Activated CD4-positive, alpha-beta T cell treated with anti-CD3 and anti-CD28 coated beads, Interleukin-2, amount 50 U/mL, for 16 hours (primary cell): Measurements from ENCODE around the gene ANGPTL8.

Experiments
- DNase-seq: peaks from one replicate; pipeline ENCODE4 v3.0.0-alpha.2; 2020

Gene ANGPTL8

DNA sequence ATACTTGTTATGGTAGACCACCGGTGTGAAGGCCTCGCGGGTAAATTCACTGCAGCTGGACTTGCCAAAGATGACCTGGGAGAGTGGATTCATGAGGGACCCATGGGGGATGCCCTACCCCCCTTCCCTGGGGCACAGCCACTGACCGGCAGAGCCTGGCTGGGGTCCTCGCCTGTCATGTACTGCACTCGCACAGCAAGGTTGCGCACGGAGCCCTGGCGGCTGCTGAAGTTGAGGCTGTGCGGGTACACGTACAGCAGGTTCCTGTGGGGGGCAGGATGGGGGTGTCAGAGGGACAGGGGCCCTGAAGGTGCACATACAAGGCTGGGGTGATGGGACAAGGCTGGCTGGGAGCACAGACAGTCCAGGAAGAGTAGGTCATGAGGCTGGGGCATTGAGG lies 1.4 kb upstream of the ANGPTL8 start:
- no peak for DNase-seq

DNA sequence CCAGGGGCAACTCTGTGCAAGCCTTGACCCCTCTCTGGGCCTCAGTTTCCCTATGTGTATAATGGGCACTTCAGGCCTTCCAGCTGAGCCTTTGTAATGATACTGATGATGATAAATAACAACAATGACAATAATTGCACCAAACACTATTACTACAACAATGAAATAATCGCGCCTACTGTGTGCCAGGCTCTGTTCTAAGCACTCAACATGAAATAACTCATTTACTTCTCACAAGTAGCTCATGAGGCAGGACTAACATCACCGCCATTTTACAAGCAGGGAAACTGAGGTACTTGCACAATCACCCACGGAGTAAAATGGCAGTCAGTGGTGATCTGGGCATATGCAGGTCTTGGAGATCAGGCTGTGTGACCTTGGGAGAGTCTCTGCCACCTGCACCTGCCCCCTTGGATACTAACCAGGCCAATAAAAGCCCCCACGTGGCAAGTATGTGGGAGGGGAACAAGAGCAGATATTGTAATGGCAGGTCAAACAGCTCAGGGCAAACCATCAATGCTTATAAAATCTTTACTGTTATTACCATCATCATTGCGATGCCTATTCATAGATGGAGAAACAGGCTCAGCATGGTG lies 540 bp upstream of the ANGPTL8 start:
- no peak for DNase-seq

DNA sequence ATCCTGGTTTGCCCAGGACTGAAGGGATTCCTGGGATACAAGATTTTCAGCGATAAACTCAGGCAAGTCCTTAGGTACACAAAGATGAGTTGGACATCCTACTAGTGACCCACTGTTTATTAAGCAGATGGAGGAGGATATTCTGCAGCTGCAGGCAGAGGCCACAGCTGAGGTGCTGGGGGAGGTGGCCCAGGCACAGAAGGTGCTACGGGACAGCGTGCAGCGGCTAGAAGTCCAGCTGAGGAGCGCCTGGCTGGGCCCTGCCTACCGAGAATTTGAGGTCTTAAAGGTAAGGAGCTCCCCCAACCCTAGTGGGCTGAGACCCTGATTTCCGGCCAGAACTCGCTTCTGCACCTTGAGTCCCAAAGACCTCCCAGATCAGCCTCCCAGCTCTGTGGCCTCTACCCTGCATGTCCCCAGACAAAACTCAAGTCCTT lies 607 bp downstream of the ANGPTL8 start:
- no peak for DNase-seq

DNA sequence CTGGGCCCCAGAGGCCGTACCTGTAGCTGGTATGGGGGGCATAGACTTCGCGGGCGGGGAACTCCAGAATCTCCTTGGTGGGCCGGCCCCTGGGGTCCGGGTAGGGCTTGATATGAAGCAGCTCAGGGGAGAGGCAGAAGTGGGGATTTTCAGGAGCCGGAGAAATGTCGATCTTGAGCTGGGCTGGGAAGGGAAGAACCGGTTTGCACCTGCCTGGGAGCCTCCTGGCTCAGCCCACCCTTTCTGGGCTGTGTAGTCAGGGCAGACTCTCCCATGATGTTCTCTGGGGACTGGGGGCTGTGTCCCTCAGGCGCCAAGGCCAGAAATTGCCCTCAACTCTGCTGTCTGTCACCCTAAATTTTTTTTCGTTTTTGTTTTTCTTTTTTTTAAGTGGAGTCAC lies 2.6 kb downstream of the ANGPTL8 start:
- no peak for DNase-seq

DNA sequence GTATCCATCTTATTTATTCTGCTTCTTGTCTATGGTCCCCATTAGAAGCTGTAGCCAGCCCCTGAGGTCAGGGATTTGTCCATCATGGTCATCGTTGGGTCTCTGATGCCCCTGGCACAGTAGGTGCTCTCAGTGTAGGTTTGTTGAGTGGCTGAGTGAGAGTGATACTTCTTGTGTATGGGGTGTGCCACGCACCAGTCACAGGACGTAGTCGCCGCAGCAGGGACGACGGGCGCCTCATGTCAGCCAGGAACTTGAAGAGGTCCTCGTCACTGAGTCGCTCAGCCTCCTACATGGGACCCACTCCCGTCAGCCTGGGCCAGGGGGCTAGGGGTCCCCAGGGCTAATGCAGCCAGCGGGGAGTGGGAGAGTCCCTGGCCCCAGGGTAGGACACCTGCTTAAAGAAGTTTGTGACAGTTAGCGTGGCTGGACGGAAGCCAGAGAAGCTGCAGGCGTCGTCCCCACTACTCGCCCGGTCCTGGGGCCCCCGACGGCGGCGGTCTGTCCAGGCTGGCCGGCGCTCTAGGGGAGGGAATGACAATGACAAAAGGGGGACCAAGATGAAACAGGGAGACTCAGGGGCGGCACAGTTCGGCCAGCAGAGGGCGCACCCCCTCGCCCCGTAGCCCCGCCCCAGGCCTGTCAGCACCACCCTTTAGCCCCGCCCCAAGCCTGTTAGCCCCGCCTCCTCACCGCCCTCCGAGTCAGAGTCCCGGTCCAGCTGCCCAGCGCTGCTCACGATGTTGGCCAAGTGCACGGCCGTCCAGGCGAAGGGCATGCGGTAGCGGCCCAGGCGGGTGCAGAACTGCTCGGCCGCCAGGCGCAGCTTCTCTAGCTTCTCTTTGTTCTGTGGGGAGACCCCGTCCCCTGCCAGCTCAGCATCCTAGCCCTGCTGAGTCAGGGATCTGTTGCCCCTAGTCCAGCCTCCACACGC lies 3.7 kb downstream of the ANGPTL8 start:
- peak; percentile 89 for DNase-seq

DNA sequence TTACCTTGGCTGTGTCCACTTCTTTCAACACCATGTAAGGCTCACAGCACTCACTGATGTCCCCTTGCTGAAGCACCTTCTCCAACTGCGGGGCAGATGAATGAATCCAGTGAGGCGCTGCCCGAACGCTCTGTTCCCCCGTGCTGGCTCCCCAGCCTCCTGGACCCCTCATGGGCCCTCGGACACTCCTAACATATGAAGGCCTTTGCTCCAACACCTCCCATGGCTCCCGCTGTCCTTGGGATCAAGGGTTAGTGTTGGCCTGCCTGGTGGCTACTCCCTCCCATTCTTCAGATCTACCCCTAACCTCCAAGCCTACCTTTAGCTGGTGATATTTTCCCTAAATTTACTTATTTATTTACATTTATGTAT lies 4.4 kb downstream of the ANGPTL8 start:
- no peak for DNase-seq

DNA sequence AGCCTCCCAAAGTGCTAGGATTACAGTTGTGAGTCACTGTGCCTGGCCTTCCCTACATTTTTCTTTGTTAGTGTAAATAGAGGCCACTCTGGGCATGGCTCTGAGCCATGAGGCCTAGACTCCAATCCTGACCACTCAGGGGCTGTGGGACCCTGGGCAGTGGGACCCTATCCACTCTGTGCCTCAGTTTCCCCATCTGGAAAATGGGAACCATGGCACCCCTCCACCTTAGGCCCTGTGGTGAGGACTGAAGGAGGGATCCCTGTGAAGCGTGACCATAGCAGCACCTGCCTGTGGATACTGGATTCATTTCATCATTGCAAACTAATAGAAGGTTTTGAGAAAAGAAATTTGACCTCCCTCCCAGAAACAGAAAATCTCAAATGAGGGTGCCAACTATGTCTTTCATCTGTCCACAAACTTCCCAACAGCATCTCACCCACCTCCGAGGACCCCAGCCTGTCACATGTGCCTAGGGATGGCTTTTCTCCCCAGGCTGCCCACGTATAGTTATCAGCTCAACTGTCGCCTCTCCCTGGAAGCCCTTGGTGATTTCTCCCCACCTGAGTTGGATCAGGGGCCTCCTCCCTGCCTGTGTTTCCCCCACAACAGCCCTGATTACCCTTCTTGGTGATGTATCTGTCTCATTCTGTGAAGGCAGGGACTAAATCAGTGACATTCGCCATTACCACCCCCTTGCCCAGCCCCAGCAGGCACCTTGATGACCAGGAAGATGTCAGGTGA lies 5.6 kb downstream of the ANGPTL8 start:
- no peak for DNase-seq

DNA sequence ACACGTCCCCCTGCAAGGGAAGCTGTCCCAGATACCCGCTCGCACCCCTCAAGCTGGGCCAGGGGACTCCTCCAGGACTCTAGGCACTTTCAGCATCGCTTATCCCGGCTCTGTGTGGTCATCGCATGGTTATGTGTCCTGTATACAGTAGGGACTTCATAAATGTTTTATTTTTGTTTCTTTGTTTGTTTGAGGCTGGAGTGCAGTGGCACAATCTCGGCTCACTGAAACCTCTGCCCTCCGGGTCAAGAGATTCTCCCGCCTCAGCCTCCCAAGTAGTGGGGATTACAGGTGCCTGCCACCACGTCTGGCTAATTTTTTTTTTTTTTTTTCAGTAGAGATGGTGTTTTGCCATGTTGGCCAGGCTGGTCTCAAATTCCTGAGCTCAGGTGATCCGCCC lies 7.5 kb downstream of the ANGPTL8 start:
- DNase-seq = no peak

DNA sequence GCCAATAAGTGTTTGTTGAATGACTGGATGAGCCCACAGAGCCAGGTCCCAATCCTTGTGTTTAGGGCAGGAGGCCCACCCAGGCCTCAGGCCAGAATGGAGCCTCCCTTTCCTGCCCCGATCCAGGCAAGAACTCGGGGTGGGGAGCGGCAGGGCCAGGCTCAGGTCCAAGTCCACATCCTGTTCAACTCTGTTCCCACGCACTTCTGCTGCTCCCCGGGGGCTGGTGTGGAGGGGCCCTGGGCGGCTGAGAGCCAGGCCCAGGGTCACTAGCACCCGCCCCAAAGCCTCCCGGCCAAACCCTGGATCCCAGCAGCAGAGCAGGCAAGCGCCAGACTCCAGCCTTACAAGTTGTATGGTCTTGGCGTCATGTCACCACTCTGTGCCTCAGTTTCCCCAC lies 8.0 kb downstream of the ANGPTL8 start:
- DNase-seq = no peak

DNA sequence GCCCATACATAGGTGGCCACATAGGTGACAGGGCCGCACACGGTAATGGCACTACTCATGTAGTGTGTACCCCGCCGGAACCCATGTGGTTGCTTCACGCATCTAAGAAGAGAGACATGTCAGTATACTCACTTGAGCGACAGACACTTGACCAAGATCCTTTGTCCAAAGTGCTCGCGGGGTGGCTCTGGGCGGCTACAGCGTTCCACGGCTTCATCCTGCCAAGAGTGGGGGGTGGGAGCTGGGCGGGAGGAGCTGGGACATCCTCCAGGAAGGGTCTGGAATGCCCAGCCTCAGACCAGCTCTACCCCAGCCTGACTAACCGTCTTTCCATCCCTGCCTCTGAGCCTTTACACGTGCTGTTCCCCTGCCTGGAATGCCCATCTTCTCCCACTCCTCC lies 8.5 kb downstream of the ANGPTL8 start:
- no peak for DNase-seq

DNA sequence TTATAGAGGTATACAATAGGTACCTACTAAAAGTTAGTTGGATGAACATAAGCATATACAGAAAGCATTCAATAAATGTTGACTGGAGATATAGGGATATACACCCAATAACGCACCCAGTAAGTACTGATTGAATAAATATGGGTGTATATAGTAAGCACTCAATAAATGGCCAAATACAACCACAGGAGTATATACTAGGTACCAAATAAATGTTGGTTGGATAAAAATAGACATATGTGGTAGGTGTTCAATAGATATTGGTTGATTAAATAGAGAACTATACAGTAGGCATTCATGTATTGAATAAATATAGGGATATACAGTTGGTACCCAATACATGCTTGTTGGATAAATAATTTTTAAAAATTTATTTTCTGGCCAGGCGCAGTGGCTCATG lies 9.4 kb downstream of the ANGPTL8 start:
- DNase-seq = no peak

DNA sequence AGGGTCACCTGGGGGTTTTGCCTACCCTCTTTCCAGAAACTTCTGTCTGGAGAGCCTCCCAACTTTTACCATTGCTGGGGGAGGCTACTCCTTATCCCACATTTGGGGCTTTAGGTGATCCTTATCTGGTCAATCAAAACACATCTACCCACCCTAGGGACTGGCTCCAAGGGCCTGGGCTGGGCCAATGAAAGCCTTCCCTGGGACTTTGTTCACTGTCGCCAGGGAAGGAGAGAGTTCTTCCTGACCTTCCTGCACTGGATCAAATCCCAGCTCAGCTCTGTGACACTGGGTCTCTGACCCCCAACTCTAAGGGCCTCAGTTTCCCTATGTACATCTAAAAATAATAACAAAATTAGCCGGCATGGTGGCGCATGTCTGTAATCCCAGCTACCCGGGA lies 11.8 kb downstream of the ANGPTL8 start:
- no peak for DNase-seq

DNA sequence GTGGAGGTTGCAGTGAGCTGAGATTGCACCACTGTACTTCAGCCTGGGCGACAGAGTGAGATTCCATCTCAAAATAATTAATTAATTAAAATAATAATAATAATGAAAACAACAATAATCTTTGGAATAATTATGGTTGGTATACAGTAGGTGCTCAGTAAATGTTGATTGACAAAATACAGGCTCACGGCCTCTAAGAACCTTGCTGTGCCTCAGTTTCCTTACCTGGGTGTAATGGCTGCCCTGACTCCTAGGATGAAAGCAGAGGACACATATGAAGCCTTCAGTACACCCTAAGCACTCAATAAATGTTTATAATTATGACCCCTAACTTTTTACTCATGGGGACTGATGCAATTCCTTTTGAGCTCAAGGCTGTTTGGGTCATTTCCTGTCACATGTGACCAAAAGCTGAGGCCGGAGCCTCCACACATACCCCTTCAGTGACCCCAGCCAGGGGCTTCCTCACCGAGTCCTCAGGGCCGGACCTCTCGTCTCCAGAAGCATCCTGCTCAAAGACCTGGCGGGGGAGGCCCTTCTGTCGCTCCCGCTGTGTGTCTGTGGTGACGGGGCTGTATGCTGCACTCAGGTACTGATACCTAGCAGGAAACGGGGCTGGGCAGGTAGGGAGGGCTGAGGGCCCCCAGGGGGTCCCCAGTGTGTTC lies 12.4 kb downstream of the ANGPTL8 start:
- no peak for DNase-seq

DNA sequence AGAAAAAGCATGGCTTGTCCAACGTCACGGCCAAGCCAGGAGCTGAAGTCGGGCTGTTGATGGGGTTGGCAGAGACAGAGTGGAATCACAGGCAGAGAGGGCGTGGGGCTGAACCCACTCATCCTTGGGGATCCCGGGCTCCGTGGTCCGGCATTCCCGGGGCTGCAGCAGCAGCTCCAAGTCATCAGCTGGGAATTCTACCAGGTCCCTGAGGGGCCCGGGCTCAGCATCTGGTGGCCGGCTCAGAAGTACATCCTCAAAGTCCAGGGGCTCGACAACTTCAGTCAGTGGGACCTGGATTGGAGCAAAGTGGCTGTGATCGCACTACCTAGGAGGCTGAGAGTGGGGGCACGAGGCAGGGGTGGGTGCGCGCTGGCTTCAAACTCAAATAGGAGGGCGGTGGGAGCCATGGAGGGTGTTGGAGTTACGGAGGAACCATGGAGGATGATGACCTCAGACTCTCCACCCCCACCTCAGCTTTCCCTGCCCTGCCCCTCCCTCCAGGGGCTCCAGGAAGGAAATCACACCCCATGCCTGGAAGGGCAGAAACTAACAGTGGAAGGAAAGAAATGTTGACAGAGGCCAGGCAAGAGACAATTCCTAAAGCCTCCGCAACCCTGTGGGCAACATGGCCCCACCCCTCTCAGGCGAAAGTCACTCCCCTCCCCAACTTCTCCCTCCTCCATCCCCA lies 13.4 kb downstream of the ANGPTL8 start:
- no peak for DNase-seq

DNA sequence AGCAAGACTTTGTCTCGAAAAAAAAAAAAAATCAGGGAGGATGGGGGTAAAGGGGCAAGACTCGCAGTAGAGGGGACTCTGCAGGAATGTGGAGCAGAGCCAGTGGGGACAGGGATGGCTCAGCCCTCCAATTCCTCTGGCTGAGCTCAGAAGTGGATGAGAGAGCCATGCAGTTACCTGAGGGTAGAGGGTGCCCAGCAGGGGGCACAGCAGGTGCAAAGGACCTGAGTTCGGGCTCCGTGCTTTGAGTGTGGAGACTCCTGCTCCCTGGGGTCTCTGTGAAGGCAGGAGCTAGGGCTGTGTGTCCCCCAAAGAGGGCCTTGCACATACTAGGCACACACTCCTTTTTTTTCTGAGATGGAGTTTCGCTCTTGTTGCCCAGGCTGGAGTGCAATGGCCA lies 15.2 kb downstream of the ANGPTL8 start:
- no peak for DNase-seq

DNA sequence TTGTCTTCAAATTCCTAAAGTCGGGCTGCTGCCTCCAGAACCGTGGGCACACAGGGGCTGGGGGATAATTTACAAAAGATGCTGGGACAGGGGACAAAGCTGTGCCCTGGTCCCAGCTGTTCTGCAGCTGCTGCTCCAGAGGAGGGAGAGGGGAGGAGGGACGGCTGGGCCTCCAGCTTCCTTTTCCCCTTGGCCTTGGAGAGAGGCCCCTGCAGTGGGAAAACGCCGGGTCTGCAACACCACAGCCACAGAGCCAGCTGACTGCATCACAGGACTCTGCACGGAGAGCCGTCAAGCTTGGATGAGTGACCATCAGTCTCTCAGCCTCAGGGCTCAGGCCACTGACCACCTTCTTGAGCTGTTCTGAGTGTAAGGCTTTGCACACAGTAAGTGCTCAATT lies 16.8 kb downstream of the ANGPTL8 start:
- DNase-seq = no peak

DNA sequence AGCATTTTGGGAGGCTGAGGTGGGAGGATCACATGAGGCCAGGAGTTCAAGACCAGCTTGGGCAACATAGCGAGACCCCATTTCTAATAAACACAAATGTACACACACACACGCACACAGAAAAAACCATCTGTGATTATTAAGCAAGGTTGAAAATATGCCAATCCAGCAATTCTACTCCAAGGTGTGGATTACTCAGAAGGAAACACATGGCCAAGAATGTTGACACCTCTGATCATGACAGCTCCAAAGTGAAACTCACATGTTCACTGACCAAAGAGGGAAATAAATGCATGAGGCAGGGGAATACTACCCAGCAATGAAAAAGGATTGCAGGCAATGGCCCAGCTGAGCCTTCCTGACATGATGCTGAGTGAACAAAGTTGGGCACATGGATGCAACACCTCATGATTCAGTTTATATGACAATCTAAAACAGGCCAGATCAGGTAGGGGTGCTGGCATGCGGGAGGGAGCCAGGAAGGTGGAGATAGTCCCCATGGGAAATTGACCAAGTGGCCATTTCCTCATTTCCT lies 18.5 kb downstream of the ANGPTL8 start:
- no peak for DNase-seq

DNA sequence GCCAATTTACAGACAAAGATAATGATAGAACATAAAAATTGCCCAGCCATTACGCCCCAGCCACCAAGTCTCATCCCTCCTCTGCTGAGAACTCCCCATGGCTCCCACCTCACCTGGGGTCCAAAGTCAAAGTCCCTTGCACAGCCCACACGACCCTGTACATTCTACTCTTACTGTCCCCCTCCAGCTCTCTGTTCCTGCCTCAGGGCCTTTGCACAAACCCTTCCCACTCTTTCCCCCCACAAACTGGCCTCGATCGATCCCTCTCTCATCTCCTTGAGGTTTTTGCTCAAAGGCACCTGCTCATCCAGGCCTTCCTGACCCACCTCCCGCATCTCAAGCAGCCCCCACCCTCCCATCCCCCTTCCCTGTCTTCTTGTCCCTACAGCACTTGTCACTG lies 21.6 kb downstream of the ANGPTL8 start:
- DNase-seq = no peak

DNA sequence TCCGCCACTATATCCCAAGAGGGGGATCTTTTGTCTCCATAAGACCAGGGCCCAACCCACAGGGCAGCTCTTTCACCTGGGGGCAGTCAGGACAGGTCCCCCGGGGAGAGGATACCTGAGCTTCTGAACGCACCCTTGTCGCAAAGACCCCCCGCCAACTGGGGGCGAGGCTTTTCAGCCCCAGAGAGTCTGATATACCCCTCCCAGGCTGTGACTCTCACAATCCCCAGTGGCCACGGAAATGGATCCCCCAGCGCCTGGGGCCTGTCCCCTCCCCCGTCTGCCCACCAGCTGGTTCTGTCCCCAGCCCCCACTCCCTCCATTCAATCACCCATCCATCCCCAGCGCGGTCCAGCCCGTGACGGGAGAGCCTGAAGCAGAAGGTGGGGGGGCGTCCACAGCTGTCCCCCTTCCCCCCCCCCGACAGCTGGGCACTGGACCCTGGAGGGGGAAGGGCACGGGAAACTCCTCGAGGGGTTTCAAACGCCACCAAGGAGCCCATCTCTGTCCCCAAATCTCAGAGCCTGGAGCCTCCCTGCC lies 22.1 kb downstream of the ANGPTL8 start:
- DNase-seq = no peak

DNA sequence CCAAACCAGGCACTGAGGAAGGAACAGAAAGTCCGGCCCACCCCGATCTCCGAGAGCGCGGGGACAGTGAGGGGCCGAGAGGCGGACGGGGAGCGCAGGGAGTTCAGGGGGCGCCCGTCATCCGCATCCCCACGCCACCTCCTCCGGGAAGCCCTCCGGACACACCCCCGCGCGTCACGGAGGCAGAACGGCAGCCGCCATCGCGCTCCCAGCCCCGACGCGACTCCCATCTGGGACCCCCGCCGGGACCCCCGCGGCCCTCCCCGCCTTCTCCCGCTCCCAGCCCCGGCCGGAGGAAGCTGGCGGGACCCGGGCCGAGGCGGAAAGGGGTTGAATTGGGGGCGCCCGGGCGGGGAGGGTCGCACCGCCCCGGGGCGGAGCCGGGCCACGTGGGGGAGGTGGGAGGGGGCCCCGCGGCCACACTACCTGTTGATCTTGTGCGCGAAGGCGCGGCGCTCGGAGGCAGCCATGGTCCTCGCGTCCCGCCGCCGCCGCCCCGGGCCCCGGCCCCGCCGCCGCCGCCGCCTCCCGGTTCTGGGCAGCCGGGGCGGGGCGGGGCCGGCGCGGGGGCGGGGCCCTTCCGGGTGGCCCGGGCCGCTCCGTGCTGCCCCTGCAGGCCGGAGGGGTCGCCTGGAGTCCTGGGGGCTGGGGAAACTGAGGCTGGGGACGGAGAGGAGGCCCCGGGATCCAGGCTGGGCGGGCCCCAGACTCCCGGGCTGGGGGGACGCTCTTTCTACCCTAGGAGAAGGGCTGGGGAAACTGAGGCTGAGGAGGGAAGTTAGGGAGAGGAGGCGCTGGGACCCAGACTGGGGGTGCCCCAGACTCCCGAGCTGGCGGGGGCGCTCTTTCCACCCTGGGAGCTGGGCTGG lies 22.8 kb downstream of the ANGPTL8 start, which contains the start of gene DOCK6:
TSS of gene DOCK6 (minus strand) at position 554 of the 869 bp plus-strand sequence. CDS start at position 470, 84 bp downstream.
- no peak for DNase-seq

DNA sequence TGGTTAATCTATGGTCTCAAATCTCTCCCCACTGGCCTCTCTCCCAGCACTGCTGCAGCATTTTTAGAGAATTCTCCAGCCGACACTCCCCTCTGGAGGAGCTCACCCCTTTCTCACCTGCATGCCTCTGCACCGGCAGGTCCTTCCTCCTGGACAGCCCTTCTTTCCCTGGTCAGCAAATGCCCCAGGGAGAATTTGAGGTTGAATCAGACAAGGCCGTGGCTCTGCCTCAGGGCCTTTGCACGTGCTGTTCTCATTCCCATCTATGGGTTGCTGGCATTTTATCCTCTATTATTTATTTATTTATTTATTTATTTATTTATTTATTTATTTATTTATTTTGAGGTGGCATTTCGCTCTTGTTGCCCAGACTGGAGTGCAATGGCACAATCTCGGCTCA lies 24.3 kb downstream of the ANGPTL8 start:
- no peak for DNase-seq
